WTC11 (cell line): ENCODE measurements around the gene GAS2. TPM values are rescaled to one million over a fixed set of nuclear protein-coding genes. Genes with fewer than 3 reads are reported as not detected.

Experiments used
- ATAC-seq: fragments of 200-7000 bp; cut with Tn5 transposase; 2 replicates; pipeline ENCODE4 v1.10.0; 2021; ENCODE audit warnings: mild to moderate bottlenecking, moderate library complexity
- CTCF ChIA-PET: fragments of 300-600 bp; sonication (Branson Sonifier 250); formaldehyde crosslinking; loops from one replicate; lab custom pipeline; 2021; ENCODE audit warnings: antibody characterized with exemption; lab: Charles Lee
- POLR2A ChIA-PET: fragments of 350-600 bp; sonication (Branson Sonifier 250); formaldehyde crosslinking; loops from one replicate; lab custom pipeline; 2021; ENCODE audit warnings: antibody characterized with exemption; lab: Charles Lee
- DNase-seq: peaks from one replicate; pipeline ENCODE4 v3.0.0; 2021; ENCODE audit warnings: low spot score
- H3K27ac Mint-ChIP-seq: 2 replicates; pipeline ENCODE4 v1.8.0; 2021; ENCODE audit warnings: mixed read lengths
- H3K27me3 Mint-ChIP-seq: 2 replicates; pipeline ENCODE4 v1.8.0; 2021; ENCODE audit warnings: low read depth, mild to moderate bottlenecking, moderate library complexity, mixed read lengths
- H3K36me3 Mint-ChIP-seq: 2 replicates; pipeline ENCODE4 v1.8.0; 2021; ENCODE audit warnings: mixed read lengths
- H3K4me1 Mint-ChIP-seq: 2 replicates; pipeline ENCODE4 v1.8.0; 2022; ENCODE audit warnings: mixed read lengths
- H3K4me3 Mint-ChIP-seq: 2 replicates; pipeline ENCODE4 v1.8.0; 2021; ENCODE audit warnings: mild to moderate bottlenecking, moderate library complexity, mixed read lengths
- H3K9me3 Mint-ChIP-seq: 2 replicates; pipeline ENCODE4 v1.8.0; 2021; ENCODE audit warnings: mixed read lengths
- CREB1 ChIP-seq: sonication (generic); formaldehyde crosslinking; IDR thresholded peaks from 2 replicates; pipeline ENCODE4 v1.8.0; 2023; ENCODE audit warnings: mild to moderate bottlenecking, missing genetic modification reagents
- CREM ChIP-seq: sonication (generic); formaldehyde crosslinking; IDR thresholded peaks from 2 replicates; pipeline ENCODE4 v1.8.1; 2022; ENCODE audit warnings: mild to moderate bottlenecking, missing genetic modification reagents, moderate library complexity
- E2F5 ChIP-seq: sonication (generic); formaldehyde crosslinking; IDR thresholded peaks from 2 replicates; pipeline ENCODE4 v1.8.1; 2022; ENCODE audit warnings: mild to moderate bottlenecking, moderate library complexity, missing genetic modification reagents
- ERG ChIP-seq: fragments of 250-450 bp; sonication (Bioruptor Pico); IDR thresholded peaks from 2 replicates; pipeline ENCODE4 v1.8.0; 2021; ENCODE audit warnings: mild to moderate bottlenecking
- FOXP1 ChIP-seq: sonication (generic); formaldehyde crosslinking; IDR thresholded peaks from 2 replicates; pipeline ENCODE4 v1.8.0; 2022; ENCODE audit warnings: missing genetic modification reagents, mild to moderate bottlenecking, moderate library complexity, borderline replicate concordance
- GTF2I ChIP-seq: fragments of 250-450 bp; sonication (Bioruptor Pico); conservative IDR thresholded peaks from 2 replicates; pipeline ENCODE4 v1.4.0; 2021; ENCODE audit warnings: mild to moderate bottlenecking
- IRF1 ChIP-seq: sonication (generic); formaldehyde crosslinking; IDR thresholded peaks from 2 replicates; pipeline ENCODE4 v1.8.0; 2023; ENCODE audit warnings: missing genetic modification reagents
- KAT7 ChIP-seq: sonication (generic); formaldehyde crosslinking; IDR thresholded peaks from 2 replicates; pipeline ENCODE4 v1.8.1; 2023; ENCODE audit warnings: missing genetic modification reagents, mild to moderate bottlenecking, borderline replicate concordance
- MLX ChIP-seq: sonication (generic); formaldehyde crosslinking; IDR thresholded peaks from 2 replicates; pipeline ENCODE4 v1.8.1; 2023; ENCODE audit warnings: mild to moderate bottlenecking, missing genetic modification reagents, moderate library complexity
- NFE2L1 ChIP-seq: sonication (generic); formaldehyde crosslinking; IDR thresholded peaks from 2 replicates; pipeline ENCODE4 v1.8.1; 2023; ENCODE audit warnings: missing genetic modification reagents
- USF2 ChIP-seq: sonication (generic); formaldehyde crosslinking; IDR thresholded peaks from 2 replicates; pipeline ENCODE4 v1.8.1; 2023; ENCODE audit warnings: mild to moderate bottlenecking, missing genetic modification reagents, moderate library complexity
- ZBTB43 ChIP-seq: sonication (generic); formaldehyde crosslinking; IDR thresholded peaks from 2 replicates; pipeline ENCODE4 v1.8.1; 2023; ENCODE audit warnings: mild to moderate bottlenecking, missing genetic modification reagents
- ZMAT4 ChIP-seq: fragments of 250-450 bp; sonication (Bioruptor Pico); IDR thresholded peaks from 2 replicates; pipeline ENCODE4 v1.9.0; 2021; ENCODE audit warnings: mild to moderate bottlenecking
- ZNF121 ChIP-seq: sonication (generic); formaldehyde crosslinking; IDR thresholded peaks from 2 replicates; pipeline ENCODE4 v1.8.0; 2023; ENCODE audit warnings: missing genetic modification reagents
- ZNF138 ChIP-seq: sonication (generic); formaldehyde crosslinking; conservative IDR thresholded peaks from 2 replicates; pipeline ENCODE4 v1.8.1; 2022; ENCODE audit warnings: mild to moderate bottlenecking, moderate library complexity, missing genetic modification reagents
- ZNF425 ChIP-seq: fragments of 250-450 bp; sonication (Bioruptor Pico); conservative IDR thresholded peaks from 2 replicates; pipeline ENCODE4 v1.9.0; 2021; ENCODE audit warnings: mild to moderate bottlenecking
- ZNF532 ChIP-seq: fragments of 250-450 bp; sonication (Bioruptor Pico); IDR thresholded peaks from 2 replicates; pipeline ENCODE4 v1.9.0; 2021; ENCODE audit warnings: mild to moderate bottlenecking, borderline replicate concordance
- total RNA-seq: library from RNA; stranded (reverse); gene quantifications from 3 replicates; pipeline ENCODE4 v1.2.3, GENCODE V29; 2021

GAS2 gene
- total RNA-seq, 1 experiment from 2014 or later: 1.8 TPM

- Mint-ChIP-seq H3K36me3 (no peaks in the 10 kb centered on the region), H3K9me3 (peaks cover 16% of the 10 kb centered on the region; the same call in 1 of the 2 replicates), H3K4me3 (no peak overlapping the region), H3K4me1 (no peaks in the 10 kb centered on the region), H3K27ac (no peak overlapping the region)
- POLR2A ChIA-PET: no interaction called here
- DNase-seq: no peak
- TF ChIP-seq MLX: no peak
- TF ChIP-seq ZNF138 (CRISPR knock-in tag): no peak
- TF ChIP-seq KAT7 (CRISPR knock-in tag): no peak
- TF ChIP-seq IRF1 (CRISPR knock-in tag): no peak
- no peak for TF ChIP-seq E2F5 (CRISPR knock-in tag)
- no peak for TF ChIP-seq FOXP1
- TF ChIP-seq, all 79 proteins: peak for 0
- CTCF ChIA-PET: no interaction called here
- ATAC-seq: no peak
- H3K27me3 Mint-ChIP-seq: no peaks in the 10 kb centered on the region
Measured at GRCh38 chr11:22711880-22712279, 45.5 kb downstream of the GAS2 start.

- POLR2A ChIA-PET: no interaction called here
- H3K27ac Mint-ChIP-seq: no peak overlapping the region
- H3K9me3 Mint-ChIP-seq: peaks cover 13% of the 10 kb centered on the region; the same call in 1 of the 2 replicates
- TF ChIP-seq ZNF425 (CRISPR knock-in tag): no peak
- no peak for TF ChIP-seq ZNF121 (CRISPR knock-in tag)
- TF ChIP-seq GTF2I: no peak
- no peak for TF ChIP-seq CREM (CRISPR knock-in tag)
- TF ChIP-seq CREB1 (CRISPR knock-in tag): no peak
- TF ChIP-seq ZNF532 (CRISPR knock-in tag): no peak
- TF ChIP-seq, all 79 proteins: peak for 0
- no peak overlapping the region for H3K4me3 Mint-ChIP-seq
- no peak for ATAC-seq
- H3K36me3 Mint-ChIP-seq: no peaks in the 10 kb centered on the region
- no peak for DNase-seq
- no peaks in the 10 kb centered on the region for H3K27me3 Mint-ChIP-seq
- CTCF ChIA-PET: interaction anchor here (0.6 kb wide), 1 partner anchor 51 kb away, joined by 3 read pairs; no protein-coding TSS in a partner anchor
- H3K4me1 Mint-ChIP-seq: no peaks in the 10 kb centered on the region
Measured at GRCh38 chr11:22713336-22713735, 46.9 kb downstream of the GAS2 start.

- ChIA-PET POLR2A (no interaction called here), CTCF (no interaction called here)
Measured at GRCh38 chr11:22715971-22716370, 49.6 kb downstream of the GAS2 start.

More at GRCh38 chr11:22715971-22716370, 49.6 kb downstream of the GAS2 start:
- peaks cover 13% of the 10 kb centered on the region; the same call in 1 of the 2 replicates for H3K9me3 Mint-ChIP-seq
- H3K36me3 Mint-ChIP-seq: no peaks in the 10 kb centered on the region
- no peak overlapping the region for H3K4me3 Mint-ChIP-seq
- TF ChIP-seq NFE2L1 (no peak), ERG (CRISPR knock-in tag) (no peak), ZMAT4 (CRISPR knock-in tag) (no peak), ZBTB43 (CRISPR knock-in tag) (no peak), MLX (no peak), GTF2I (no peak), USF2 (CRISPR knock-in tag) (no peak)
- no peak overlapping the region for H3K27ac Mint-ChIP-seq
- no peaks in the 10 kb centered on the region for H3K4me1 Mint-ChIP-seq
- no peak for ATAC-seq
- no peaks in the 10 kb centered on the region for H3K27me3 Mint-ChIP-seq
- no peak for DNase-seq
